Measurements from ENCODE around the gene PPP1R13B.
A peak's percentile ranks its signal among the peaks of the same experiment; 100 is the strongest.
"Not testable (repeated sequence)": the region's sequence is repeated elsewhere in the genome, so short reads cannot be mapped to it uniquely, and the experiment has no call there.

The PPP1R13B gene

GRCh38 chr14:103806805-103807204 is 40.6 kb downstream of the PPP1R13B start:
- H3K27me3 Mint-ChIP-seq: no peaks in the 10 kb centered on the region
- peak; percentile 88 for ATAC-seq
- H3K4me3 Mint-ChIP-seq: no peak overlapping the region
- peaks cover 20% of the 10 kb centered on the region for H3K4me1 Mint-ChIP-seq
- no peaks in the 10 kb centered on the region for H3K9me3 Mint-ChIP-seq
- peak overlapping the region in 1 of 2 donors; percentile 41 for H3K27ac Mint-ChIP-seq
- peak in 1 of 2 donors; percentile 21 for DNase-seq

- Mint-ChIP-seq H3K4me1 (peaks cover 25% of the 10 kb centered on the region), H3K27me3 (no peaks in the 10 kb centered on the region), H3K27ac (no peak overlapping the region), H3K9me3 (no peaks in the 10 kb centered on the region), H3K4me3 (no peak overlapping the region)
- DNase-seq: no peak
- no peak for ATAC-seq
Measured at GRCh38 chr14:103805708-103806107, 41.7 kb downstream of the PPP1R13B start.

DNA sequence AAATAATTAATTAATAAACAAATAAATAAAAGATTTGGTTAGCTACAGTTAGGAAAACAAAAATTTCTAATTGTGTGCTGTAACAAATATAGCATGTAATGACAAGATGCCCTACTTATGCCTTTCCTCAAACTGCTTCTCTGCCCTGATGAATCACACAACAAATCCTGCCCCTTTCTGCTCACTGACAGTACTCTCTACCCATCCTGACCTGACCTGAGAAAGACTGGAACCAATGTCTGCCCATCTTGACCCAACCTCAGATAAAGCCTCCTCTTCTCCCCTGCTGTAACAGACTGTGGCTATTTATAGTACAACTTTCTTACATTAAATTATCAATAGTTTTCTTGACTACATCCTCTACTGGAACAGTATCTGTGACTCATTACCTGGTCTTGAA is 43.7 kb downstream of the PPP1R13B start:
- Mint-ChIP-seq H3K4me3 (no peak overlapping the region), H3K4me1 (peaks cover 25% of the 10 kb centered on the region), H3K27me3 (no peaks in the 10 kb centered on the region), H3K9me3 (no peaks in the 10 kb centered on the region), H3K27ac (no peak overlapping the region)
- DNase-seq (no peak), ATAC-seq (no peak)

DNA sequence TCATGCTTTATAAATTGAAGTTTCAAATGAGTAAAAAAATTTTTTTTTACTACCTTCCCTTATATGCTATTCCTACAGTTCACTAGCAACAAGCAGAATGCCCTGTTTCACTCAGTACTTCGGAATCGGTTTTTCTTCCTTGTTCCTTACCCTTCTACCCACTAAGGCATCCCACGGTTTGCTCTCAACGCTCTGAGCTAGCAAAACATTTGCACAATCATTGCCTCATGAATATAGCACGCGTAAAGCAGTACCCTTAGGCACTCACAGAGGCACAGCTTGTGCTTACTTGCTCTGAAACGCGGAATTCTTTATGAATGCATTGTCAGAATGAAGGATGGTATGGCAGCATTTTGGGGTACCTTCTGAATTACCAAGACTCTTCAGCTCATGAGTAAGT is 45.0 kb downstream of the PPP1R13B start:
- Mint-ChIP-seq H3K27ac (no peak overlapping the region), H3K9me3 (no peaks in the 10 kb centered on the region), H3K27me3 (no peaks in the 10 kb centered on the region), H3K4me1 (peaks cover 23% of the 10 kb centered on the region), H3K4me3 (no peak overlapping the region)
- DNase-seq (no peak), ATAC-seq (no peak)

DNA sequence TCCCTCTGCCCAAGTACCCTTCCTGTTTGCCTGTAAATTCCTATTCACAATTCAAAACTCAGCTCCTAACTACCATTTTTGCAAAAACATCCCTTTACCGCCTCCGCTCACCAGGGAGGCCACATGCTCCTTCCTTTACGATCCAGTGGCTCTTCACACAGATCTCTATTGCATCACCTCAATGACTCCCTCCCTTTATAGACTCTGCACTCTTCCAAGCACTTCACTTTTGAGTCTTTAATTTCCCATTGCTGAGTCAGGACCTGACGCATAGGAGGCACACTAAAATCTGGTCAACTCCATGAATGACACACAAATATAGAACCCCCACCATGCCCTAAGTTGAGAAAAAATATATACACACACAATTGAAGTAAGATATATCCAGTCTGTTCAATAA is 45.9 kb downstream of the PPP1R13B start:
- Mint-ChIP-seq H3K4me3 (no peak overlapping the region), H3K4me1 (peaks cover 14% of the 10 kb centered on the region), H3K27me3 (no peaks in the 10 kb centered on the region), H3K9me3 (no peaks in the 10 kb centered on the region), H3K27ac (peak overlapping the region; percentile 8 to 59)
- no peak for ATAC-seq
- no peak for DNase-seq

DNA sequence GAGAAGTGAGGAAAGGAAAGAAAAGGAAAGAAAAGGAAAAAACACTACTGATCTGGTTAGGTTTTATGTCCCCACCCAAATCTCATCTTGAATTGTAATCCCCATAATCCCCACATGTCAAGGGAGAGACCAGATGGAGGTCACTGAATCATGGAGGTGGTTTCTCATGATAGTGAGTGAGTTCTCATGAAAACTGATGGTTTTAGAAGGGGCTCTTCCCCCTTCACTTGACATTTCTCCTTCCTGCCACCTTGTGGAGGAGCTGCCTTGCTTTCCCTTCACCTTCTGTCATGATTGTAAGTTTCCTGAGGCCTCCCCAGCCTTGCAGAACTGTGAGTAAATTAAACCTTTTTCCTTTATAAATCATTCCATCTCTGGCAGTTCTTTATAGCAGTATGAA is 54.2 kb downstream of the PPP1R13B start:
- H3K9me3 Mint-ChIP-seq, DNase-seq, H3K27ac Mint-ChIP-seq, H3K4me1 Mint-ChIP-seq, H3K4me3 Mint-ChIP-seq, ATAC-seq, H3K27me3 Mint-ChIP-seq: not testable (repeated sequence)

- H3K9me3 Mint-ChIP-seq: no peaks in the 10 kb centered on the region
- no peaks in the 10 kb centered on the region for H3K27me3 Mint-ChIP-seq
- H3K27ac Mint-ChIP-seq: no peak overlapping the region
- no peak overlapping the region for H3K4me3 Mint-ChIP-seq
- ATAC-seq (no peak), DNase-seq (no peak)
- H3K4me1 Mint-ChIP-seq: no peaks in the 10 kb centered on the region
Measured at GRCh38 chr14:103788086-103788485, 59.3 kb downstream of the PPP1R13B start.

DNA sequence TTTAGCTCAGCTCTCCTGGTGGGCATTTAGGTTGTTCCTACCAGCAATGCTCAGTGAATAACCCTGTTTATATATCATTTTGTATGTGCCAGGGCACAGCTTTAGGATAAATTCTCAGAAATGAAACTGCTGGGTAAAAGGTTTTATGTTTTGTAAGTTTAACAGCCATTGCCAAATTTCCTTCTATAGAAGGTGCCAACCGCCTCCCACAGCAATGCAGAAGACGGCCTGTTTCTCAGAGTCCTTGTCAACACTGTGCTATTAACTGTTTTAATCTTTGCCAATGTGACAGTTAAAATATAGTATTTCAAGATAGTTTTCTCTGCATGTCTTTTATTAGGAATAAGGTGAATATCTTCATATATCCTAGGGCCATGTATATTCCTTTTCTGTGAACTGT is 65.0 kb downstream of the PPP1R13B start:
- H3K9me3 Mint-ChIP-seq: no peaks in the 10 kb centered on the region
- no peak for ATAC-seq

GRCh38 chr14:103776319-103776718 is 71.1 kb downstream of the PPP1R13B start:
- not testable (repeated sequence) for H3K4me3 Mint-ChIP-seq

More for the DNA sequence above, 65.0 kb downstream of the PPP1R13B start:
- Mint-ChIP-seq H3K4me1 (no peaks in the 10 kb centered on the region), H3K4me3 (no peak overlapping the region), H3K27me3 (no peaks in the 10 kb centered on the region), H3K27ac (no peak overlapping the region)
- no peak for DNase-seq

GRCh38 chr14:103775506-103775905 is 71.9 kb downstream of the PPP1R13B start:
- Mint-ChIP-seq H3K9me3 (no peaks in the 10 kb centered on the region), H3K4me3 (no peak overlapping the region), H3K27me3 (no peaks in the 10 kb centered on the region), H3K4me1 (no peaks in the 10 kb centered on the region), H3K27ac (no peak overlapping the region)
- DNase-seq (no peak), ATAC-seq (no peak)

More at GRCh38 chr14:103776319-103776718, 71.1 kb downstream of the PPP1R13B start:
- ATAC-seq, H3K4me1 Mint-ChIP-seq, H3K27me3 Mint-ChIP-seq, H3K9me3 Mint-ChIP-seq, DNase-seq: not testable (repeated sequence)
- H3K27ac Mint-ChIP-seq: peak overlapping the region in 1 of 2 donors; percentile 27

DNA sequence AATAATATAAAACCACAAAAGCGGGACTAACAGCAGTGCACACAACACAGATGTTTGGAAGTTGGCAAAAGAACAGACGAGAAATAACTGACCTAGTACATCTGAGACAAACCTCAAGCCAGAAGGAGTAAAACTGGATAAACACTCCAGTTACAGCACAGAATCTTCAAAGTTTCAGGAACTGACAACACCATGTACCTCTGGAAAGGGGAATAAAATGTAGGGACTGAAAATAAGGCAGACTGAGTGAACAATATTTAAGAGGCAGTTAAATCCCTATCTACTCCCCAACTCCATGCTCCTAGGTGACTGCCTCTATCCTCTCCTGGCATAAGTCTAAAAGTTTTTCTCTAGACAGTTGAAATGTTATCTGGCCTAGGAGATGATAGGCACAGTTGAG is 73.9 kb downstream of the PPP1R13B start:
- ATAC-seq (no peak), DNase-seq (no peak)
- no peaks in the 10 kb centered on the region for H3K9me3 Mint-ChIP-seq
- no peak overlapping the region for H3K27ac Mint-ChIP-seq
- no peaks in the 10 kb centered on the region for H3K4me1 Mint-ChIP-seq
- H3K27me3 Mint-ChIP-seq: no peaks in the 10 kb centered on the region
- H3K4me3 Mint-ChIP-seq: no peak overlapping the region

- no peaks in the 10 kb centered on the region for H3K27me3 Mint-ChIP-seq
- no peak overlapping the region for H3K4me3 Mint-ChIP-seq
- H3K4me1 Mint-ChIP-seq: no peaks in the 10 kb centered on the region
- no peak overlapping the region for H3K27ac Mint-ChIP-seq
- DNase-seq (no peak), ATAC-seq (no peak)
- H3K9me3 Mint-ChIP-seq: no peaks in the 10 kb centered on the region
Measured at GRCh38 chr14:103772078-103772712, 75.2 kb downstream of the PPP1R13B start.

DNA sequence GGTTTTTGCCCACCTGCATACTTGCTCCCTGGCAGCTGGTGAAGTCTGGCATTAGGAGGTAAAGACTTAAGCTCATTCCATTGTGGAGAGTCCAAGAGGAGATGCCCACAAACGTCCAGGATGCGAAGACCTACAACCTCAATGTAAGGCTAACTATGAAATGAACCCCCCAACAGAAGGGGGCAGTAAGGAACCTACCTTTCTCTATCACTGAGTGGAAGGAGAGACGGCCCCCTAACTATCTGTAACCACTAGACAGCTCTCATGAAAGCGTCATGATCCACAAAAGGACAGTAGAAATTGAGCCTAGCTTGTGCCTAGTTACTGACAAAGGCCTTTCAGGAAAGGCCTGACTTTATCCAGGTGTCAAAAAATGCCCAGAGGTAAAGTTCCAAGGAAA is 76.5 kb downstream of the PPP1R13B start:
- Mint-ChIP-seq H3K4me3 (no peak overlapping the region), H3K4me1 (no peaks in the 10 kb centered on the region), H3K9me3 (no peaks in the 10 kb centered on the region), H3K27me3 (no peaks in the 10 kb centered on the region), H3K27ac (no peak overlapping the region)
- no peak for ATAC-seq
- no peak for DNase-seq

- Mint-ChIP-seq H3K27ac (peak overlapping the region in 1 of 2 donors; percentile 34), H3K4me3 (no peak overlapping the region), H3K27me3 (no peaks in the 10 kb centered on the region), H3K9me3 (no peaks in the 10 kb centered on the region), H3K4me1 (no peaks in the 10 kb centered on the region)
- DNase-seq (no peak), ATAC-seq (no peak)
Measured at GRCh38 chr14:103770500-103770899, 76.9 kb downstream of the PPP1R13B start.

DNA sequence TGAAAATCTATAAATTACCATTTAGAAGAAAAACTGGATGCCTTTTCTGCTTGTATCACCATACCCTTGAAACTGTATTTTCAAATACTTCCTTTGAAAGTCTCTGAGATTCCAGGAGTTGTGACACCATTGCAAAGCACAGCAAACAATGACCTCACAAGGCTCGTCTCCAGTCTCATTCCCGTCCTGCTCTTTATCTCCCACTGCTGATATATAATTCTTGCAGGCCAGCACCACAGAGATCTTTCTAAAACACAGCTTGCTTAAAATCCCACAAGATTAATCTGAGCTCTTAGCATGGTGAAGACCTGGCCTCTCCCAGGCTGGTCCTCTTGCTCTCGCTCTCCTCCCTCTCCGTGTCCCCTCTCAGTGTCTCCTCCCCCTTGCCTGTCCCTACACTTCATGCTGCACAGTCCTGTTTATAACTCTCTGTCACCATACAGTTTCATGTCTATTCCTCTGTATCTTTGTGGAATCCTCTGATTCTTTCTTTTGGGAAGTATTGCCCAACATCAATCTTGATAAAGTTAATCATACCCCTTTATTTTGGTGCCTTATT is 80.0 kb downstream of the PPP1R13B start:
- H3K27ac Mint-ChIP-seq: no peak overlapping the region
- no peak for ATAC-seq
- DNase-seq: no peak
- no peaks in the 10 kb centered on the region for H3K9me3 Mint-ChIP-seq
- H3K27me3 Mint-ChIP-seq: no peaks in the 10 kb centered on the region
- H3K4me3 Mint-ChIP-seq: no peak overlapping the region
- no peaks in the 10 kb centered on the region for H3K4me1 Mint-ChIP-seq

DNA sequence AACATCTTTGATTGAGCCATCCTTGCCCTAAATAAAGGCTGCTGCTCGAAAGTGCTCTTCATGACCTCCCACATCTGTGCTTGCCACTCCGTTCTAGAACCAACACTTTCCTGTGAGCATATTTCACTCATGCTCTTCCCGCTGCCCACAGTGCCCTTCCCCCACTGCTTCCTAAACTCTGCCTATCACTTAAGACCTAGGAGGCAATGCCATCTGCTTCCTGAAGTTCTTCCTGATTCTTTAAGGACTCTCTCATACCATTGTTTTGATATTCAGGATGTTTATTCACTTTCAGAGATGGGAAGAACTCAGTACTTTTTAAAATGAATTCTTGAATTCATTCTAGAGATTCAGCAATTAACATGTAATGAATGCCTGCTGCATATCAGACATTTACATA is 81.8 kb downstream of the PPP1R13B start:
- no peak overlapping the region for H3K4me3 Mint-ChIP-seq
- ATAC-seq: no peak
- no peaks in the 10 kb centered on the region for H3K27me3 Mint-ChIP-seq
- H3K27ac Mint-ChIP-seq: peak overlapping the region in 1 of 2 donors; percentile 5
- no peaks in the 10 kb centered on the region for H3K9me3 Mint-ChIP-seq
- no peak for DNase-seq
- H3K4me1 Mint-ChIP-seq: no peaks in the 10 kb centered on the region

All from stimulated activated naive CD8-positive, alpha-beta T cell treated with anti-CD3 and anti-CD28 coated beads, Interleukin-15, amount 100 ng/mL, for 72 hours (primary cell).